GM13977 (cell line): Measurements from ENCODE around the gene STX2.
A peak's percentile ranks its signal among the peaks of the same experiment; 100 is the strongest.

ENCODE experiments used
- DNase-seq: peaks from one replicate; pipeline ENCODE4 v3.0.0; 2012; ENCODE audit warnings: low spot score
- in situ Hi-C: fragments of 300-500 bp; cut with MboI; formaldehyde crosslinking; loops from one replicate; pipeline ENCODE4 v1.12.0; 2022; ENCODE audit warnings: low sequenced_read_pairs, low pct_unique_long_range_greater_than_20kb, mixed read lengths, inconsistent platforms; ENCODE audit not compliant: unreplicated experiment
- TF ChIP-seq, protein P1 (sequence below): IDR thresholded peaks from 2 replicates; pipeline ENCODE4 v1.5.1; 2012; ENCODE audit warnings: mild to moderate bottlenecking, control low read depth; ENCODE audit not compliant: insufficient read depth; ENCODE audit errors: extremely low read depth, missing control alignments

Gene STX2

DNA sequence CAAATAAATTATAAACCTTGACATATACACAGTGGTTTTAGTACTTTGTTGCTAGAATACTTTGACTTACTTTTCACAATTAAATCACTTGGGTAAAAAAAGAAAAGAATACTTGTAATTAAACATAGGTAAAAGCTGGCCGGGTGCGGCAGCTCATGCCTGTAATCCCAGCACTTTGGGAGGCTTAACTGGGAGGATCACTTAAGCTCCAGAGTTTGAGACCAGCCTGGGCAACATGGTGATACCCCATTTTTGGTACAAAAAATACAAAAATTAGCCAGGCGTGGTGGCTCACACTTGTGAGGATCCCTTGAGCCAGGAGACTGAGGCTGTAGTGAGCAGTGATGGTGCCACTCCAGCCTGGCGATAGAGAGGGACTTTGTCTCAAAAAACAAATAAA lies 7.8 kb downstream of the STX2 start:
- DNase-seq = no peak
- TF ChIP-seq, protein P1, sequence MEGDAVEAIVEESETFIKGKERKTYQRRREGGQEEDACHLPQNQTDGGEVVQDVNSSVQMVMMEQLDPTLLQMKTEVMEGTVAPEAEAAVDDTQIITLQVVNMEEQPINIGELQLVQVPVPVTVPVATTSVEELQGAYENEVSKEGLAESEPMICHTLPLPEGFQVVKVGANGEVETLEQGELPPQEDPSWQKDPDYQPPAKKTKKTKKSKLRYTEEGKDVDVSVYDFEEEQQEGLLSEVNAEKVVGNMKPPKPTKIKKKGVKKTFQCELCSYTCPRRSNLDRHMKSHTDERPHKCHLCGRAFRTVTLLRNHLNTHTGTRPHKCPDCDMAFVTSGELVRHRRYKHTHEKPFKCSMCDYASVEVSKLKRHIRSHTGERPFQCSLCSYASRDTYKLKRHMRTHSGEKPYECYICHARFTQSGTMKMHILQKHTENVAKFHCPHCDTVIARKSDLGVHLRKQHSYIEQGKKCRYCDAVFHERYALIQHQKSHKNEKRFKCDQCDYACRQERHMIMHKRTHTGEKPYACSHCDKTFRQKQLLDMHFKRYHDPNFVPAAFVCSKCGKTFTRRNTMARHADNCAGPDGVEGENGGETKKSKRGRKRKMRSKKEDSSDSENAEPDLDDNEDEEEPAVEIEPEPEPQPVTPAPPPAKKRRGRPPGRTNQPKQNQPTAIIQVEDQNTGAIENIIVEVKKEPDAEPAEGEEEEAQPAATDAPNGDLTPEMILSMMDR = no peak

DNA sequence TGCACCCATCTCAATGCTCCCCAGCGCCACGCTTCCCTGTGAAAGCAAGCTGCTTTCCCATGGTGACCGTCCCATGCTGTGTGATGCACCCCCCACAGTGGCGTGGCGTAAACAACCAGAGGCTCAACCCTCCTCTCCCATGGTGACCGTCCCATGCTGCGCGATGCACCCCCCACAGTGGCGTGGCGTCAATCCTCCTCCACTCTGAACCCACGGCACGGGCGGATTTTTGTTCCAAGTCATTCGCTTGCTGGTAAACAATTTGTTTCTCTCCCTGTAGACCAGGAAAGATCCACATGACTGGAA lies 8.9 kb downstream of the STX2 start:
- TF ChIP-seq, protein P1 = no peak
- in situ Hi-C loops = no loop called here
- DNase-seq = no peak

More for the DNA sequence above, 7.8 kb downstream of the STX2 start:
- in situ Hi-C loops = no loop called here

DNA sequence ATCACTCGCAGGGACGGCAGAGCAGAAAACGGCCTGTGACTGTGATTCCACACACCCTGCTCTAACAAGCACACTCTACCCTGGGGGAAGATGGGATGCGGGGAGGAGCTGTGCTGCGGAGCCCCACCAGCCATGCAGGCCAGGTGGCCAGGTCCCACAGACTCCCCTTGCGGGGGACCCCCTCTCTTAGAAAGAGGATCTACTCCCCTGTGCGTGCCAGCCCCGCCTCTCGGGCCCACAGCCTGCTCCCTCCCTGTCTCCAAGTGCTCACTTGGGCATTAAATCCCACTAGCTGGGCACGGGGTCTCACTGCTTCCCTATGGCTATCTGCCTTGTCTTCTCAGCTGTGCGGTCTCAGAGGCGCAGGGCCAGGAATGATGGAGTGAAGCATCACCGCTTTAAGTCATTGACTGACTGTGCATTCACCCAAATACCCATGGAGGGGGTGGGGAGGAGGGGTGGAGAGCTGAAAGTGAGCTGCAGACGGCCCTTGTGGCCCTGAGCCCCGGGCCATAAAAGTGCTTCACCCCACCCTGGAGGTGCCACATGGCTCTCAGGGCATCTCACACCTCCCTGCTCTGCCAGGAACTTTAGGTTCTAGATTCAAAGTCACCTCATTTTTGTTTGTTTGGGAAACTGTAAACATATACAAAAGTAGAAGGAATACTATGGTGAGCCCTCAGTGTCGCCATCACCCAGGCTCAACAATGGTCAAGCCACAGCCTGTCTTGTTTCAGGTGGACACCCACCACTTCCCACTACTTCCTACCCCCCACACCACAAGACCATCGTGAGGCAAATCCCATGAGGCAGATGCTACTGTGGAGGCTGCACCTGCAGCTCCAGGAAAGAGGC lies 9.4 kb downstream of the STX2 start:
- no peak for DNase-seq
- in situ Hi-C loops = no loop called here
- TF ChIP-seq, protein P1 = no peak

DNA sequence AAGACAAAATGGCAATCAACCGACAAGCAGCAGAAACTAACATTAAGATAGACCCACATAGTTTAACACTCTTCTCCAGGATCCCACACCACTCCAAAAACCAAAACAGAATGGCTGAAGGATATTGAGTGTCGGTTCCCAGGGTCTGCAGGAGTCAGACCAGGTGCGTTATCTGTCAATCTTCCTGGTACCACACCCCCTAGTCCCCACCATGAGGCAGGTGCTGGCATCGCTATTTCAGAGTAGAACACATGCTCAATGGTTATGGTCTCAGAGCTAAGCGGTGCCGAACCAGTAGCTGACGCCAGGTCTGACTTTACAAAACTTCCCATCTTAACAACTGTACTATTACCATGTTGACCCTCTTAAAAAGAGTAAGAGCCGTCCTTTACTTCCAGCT lies 10.2 kb downstream of the STX2 start:
- in situ Hi-C loops = no loop called here
- no peak for DNase-seq
- TF ChIP-seq, protein P1 = no peak

DNA sequence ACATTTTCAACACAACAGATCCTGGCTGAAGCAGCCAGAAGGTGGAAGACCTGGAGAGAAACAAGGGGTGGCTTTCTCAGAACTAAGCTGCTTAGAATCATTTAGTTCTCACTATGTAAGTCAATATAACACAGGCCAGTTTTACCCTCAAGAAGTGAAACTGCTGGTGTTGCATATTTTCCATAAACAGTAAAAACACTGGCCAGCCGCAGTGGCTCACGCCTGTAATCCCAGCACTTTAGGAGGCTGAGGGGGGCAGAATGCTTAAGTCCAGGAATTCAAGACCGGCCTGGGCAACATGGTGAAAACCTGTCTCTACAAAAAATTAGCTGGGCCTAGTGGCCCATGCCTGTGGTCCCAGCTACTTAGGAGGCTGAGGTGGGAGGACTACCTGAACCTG lies 11.6 kb downstream of the STX2 start:
- DNase-seq = no peak
- TF ChIP-seq, protein P1 = no peak
- in situ Hi-C loops = no loop called here

DNA sequence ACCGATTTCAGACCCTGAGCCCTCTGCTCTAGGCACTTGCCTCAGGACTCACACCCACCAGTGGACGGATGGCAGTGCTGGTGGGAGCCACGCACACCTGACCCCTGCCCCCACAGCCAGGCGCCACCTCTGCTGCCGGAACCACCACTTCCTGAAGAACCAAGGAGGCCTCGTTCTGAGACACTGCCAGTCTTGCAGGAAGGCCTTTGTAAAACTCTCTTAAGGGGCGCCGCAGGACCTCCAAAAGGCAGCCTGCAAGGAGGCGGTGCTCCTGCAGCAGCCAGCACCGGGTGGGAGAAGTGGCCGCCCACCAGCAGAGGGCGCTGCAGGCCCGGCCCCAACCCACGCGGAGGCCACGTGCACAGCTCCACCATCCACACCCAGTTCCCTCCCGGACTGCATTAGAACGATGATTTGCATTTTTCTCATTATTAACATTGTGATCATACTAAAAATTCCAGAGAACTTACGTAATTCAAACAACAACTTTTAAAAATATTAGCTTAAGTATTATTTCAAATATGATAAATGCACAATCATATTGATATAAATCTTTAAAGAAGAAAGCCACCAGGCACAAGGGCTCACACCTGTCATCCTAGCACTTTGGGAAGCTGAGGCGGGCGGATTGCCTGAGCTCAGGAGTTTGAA lies 12.8 kb downstream of the STX2 start:
- no peak for DNase-seq
- TF ChIP-seq, protein P1 = peak; percentile 65
- in situ Hi-C loops = no loop called here
